Hematopoietic multipotent progenitor cell treated with erythropoietin and hydrocortisone succinate and interleukin-3 and kit ligand, for 4 days (in vitro differentiated cells): Measurements from ENCODE around the gene HAUS6.
"Not testable (repeated sequence)": the region's sequence is repeated elsewhere in the genome, so short reads cannot be mapped to it uniquely, and the experiment has no call there.

Source experiments
- DNase-seq: peaks from one replicate; pipeline ENCODE4 v3.0.0-alpha.2; 2015

HAUS6 gene

GRCh38 chr9:19116107-19116790 is 13.5 kb upstream of the HAUS6 start:
- no peak for DNase-seq

GRCh38 chr9:19114680-19115270 is 12.1 kb upstream of the HAUS6 start:
- no peak for DNase-seq

- no peak for DNase-seq
Measured at GRCh38 chr9:19113964-19114679, 11.4 kb upstream of the HAUS6 start.

- not testable (repeated sequence) for DNase-seq
Measured at GRCh38 chr9:19113064-19113611, 10.4 kb upstream of the HAUS6 start.

- DNase-seq, result no peak
Measured at GRCh38 chr9:19108038-19108437, 5.3 kb upstream of the HAUS6 start.

GRCh38 chr9:19104515-19105282 is 2.0 kb upstream of the HAUS6 start:
- no peak for DNase-seq

GRCh38 chr9:19102181-19102630 is 498 bp downstream of the HAUS6 start:
- peak; percentile 78 for DNase-seq

- no peak for DNase-seq
Measured at GRCh38 chr9:19101203-19101602, 1.5 kb downstream of the HAUS6 start.

GRCh38 chr9:19097431-19097830 is 5.3 kb downstream of the HAUS6 start:
- not testable (repeated sequence) for DNase-seq

- DNase-seq, result peak; percentile 58
Measured at GRCh38 chr9:19087106-19088000, 15.4 kb downstream of the HAUS6 start.

- DNase-seq, result peak; percentile 58
Measured at GRCh38 chr9:19085295-19085694, 17.4 kb downstream of the HAUS6 start.

- DNase-seq, result no peak
Measured at GRCh38 chr9:19074836-19075235, 27.9 kb downstream of the HAUS6 start.

GRCh38 chr9:19074229-19074628 is 28.5 kb downstream of the HAUS6 start:
- no peak for DNase-seq

GRCh38 chr9:19057033-19057432 is 45.7 kb downstream of the HAUS6 start:
- no peak for DNase-seq

- DNase-seq, result no peak
Measured at GRCh38 chr9:19050637-19051591, 51.8 kb downstream of the HAUS6 start.

- peak; percentile 34 for DNase-seq
Measured at GRCh38 chr9:19049917-19050636, 52.6 kb downstream of the HAUS6 start.

GRCh38 chr9:19048966-19049916 is 53.5 kb downstream of the HAUS6 start, which contains the start of gene RRAGA:
Gene RRAGA (plus strand): TSS chr9:19049427. CDS start chr9:19049660, 233 bp downstream.
- DNase-seq, result peak; percentile 98

- DNase-seq, result no peak
Measured at GRCh38 chr9:19036611-19037010, 66.1 kb downstream of the HAUS6 start.

- DNase-seq, result no peak
Measured at GRCh38 chr9:19033015-19033414, 69.7 kb downstream of the HAUS6 start, which contains the start of gene SAXO1. Gene SAXO1 (minus strand): TSS chr9:19033209. CDS start chr9:19032908, 301 bp downstream.
